GM23338 (cell line): Measurements from ENCODE around the gene DLST. TPM values are rescaled to one million over a fixed set of nuclear protein-coding genes. Genes with fewer than 3 reads are reported as not detected.

ENCODE experiments used
- ATAC-seq: fragments of 200-7000 bp; cut with Tn5 transposase; 3 replicates; pipeline ENCODE4 v1.9.1; 2020
- DNase-seq: peaks from one replicate; pipeline ENCODE4 v3.0.0-alpha.2; 2015; ENCODE audit warnings: low spot score
- H2AFZ ChIP-seq: fragments of 200-600 bp; sonication (generic); 2 replicates; pipeline ENCODE4 v1.8.0; 2016; ENCODE audit warnings: antibody characterized with exemption, mild to moderate bottlenecking, moderate library complexity
- H3F3A ChIP-seq: fragments of 200-600 bp; sonication (generic); replicated peaks from 2 replicates; pipeline ENCODE4 v1.8.0; 2017; ENCODE audit warnings: antibody characterized with exemption, mixed run types, low read depth
- H3K27ac ChIP-seq: fragments of 200-600 bp; sonication (generic); 2 replicates; pipeline ENCODE4 v1.6.1; 2016; ENCODE audit warnings: low read depth
- H3K27me3 ChIP-seq: fragments of 200-600 bp; sonication (generic); 2 replicates; pipeline ENCODE4 v1.8.0; 2016; ENCODE audit warnings: mild to moderate bottlenecking, mixed run types, moderate library complexity; ENCODE audit not compliant: insufficient read depth
- H3K36me3 ChIP-seq: fragments of 200-600 bp; sonication (generic); 2 replicates; pipeline ENCODE4 v1.8.0; 2016; ENCODE audit warnings: mild to moderate bottlenecking; ENCODE audit not compliant: insufficient read depth
- H3K4me1 ChIP-seq: fragments of 200-600 bp; sonication (generic); 2 replicates; pipeline ENCODE4 v1.8.0; 2016; ENCODE audit warnings: mild to moderate bottlenecking, moderate library complexity; ENCODE audit not compliant: insufficient read depth
- H3K4me2 ChIP-seq: fragments of 200-600 bp; sonication (generic); 2 replicates; pipeline ENCODE4 v1.7.1; 2017; ENCODE audit warnings: mixed run types
- H3K4me3 ChIP-seq: fragments of 200-600 bp; sonication (generic); 2 replicates; pipeline ENCODE4 v1.6.1; 2016; ENCODE audit warnings: mixed run types
- H3K79me2 ChIP-seq: fragments of 200-600 bp; sonication (generic); replicated peaks from 2 replicates; pipeline ENCODE4 v1.8.0; 2017; ENCODE audit warnings: mild to moderate bottlenecking; ENCODE audit not compliant: insufficient read depth
- H3K9me2 ChIP-seq: fragments of 200-600 bp; sonication (generic); 2 replicates; pipeline ENCODE4 v1.8.0; 2017; ENCODE audit not compliant: insufficient read depth
- H4K20me1 ChIP-seq: fragments of 200-600 bp; sonication (generic); replicated peaks from 2 replicates; pipeline ENCODE4 v1.8.0; 2017; ENCODE audit warnings: mild to moderate bottlenecking; ENCODE audit not compliant: insufficient read depth
- H3K27ac Mint-ChIP-seq: 2 replicates; pipeline ENCODE4 v1.8.0; 2020; ENCODE audit warnings: inconsistent platforms, mild to moderate bottlenecking, moderate library complexity, mixed read lengths
- H3K27me3 Mint-ChIP-seq: 3 replicates; pipeline ENCODE4 v1.8.0; 2022; ENCODE audit warnings: low read depth, mild to moderate bottlenecking, moderate library complexity, mixed read lengths, inconsistent platforms; ENCODE audit not compliant: insufficient read depth, poor library complexity
- H3K36me3 Mint-ChIP-seq: 3 replicates; pipeline ENCODE4 v1.8.0; 2021; ENCODE audit warnings: low read depth, mild to moderate bottlenecking, inconsistent platforms, moderate library complexity, mixed read lengths
- H3K4me1 Mint-ChIP-seq: 3 replicates; pipeline ENCODE4 v1.8.0; 2020; ENCODE audit warnings: mild to moderate bottlenecking, inconsistent platforms, mixed read lengths
- H3K4me3 Mint-ChIP-seq: 3 replicates; pipeline ENCODE4 v1.8.0; 2021; ENCODE audit warnings: moderate library complexity, mild to moderate bottlenecking, inconsistent platforms, mixed read lengths
- H3K9me3 Mint-ChIP-seq: 3 replicates; pipeline ENCODE4 v1.8.0; 2020; ENCODE audit warnings: moderate library complexity, mild to moderate bottlenecking, inconsistent platforms, mixed read lengths
- CREB1 ChIP-seq: fragments of 250-450 bp; sonication (Bioruptor Pico); IDR thresholded peaks from 2 replicates; pipeline ENCODE4 v1.5.0; 2020; ENCODE audit warnings: low read depth, mild to moderate bottlenecking, moderate library complexity
- EZH2 ChIP-seq: fragments of 200-600 bp; sonication (generic); IDR thresholded peaks from one replicate; pipeline ENCODE4 v1.8.0; 2017; ENCODE audit warnings: antibody characterized with exemption, mild to moderate bottlenecking, low read depth; ENCODE audit not compliant: unreplicated experiment
- EZH2phosphoT487 ChIP-seq: fragments of 200-600 bp; sonication (generic); IDR thresholded peaks from one replicate; pipeline ENCODE4 v1.8.1; 2018; ENCODE audit warnings: antibody characterized with exemption; ENCODE audit not compliant: unreplicated experiment
- JUNB ChIP-seq: IDR thresholded peaks from one replicate; pipeline ENCODE4 v1.6.1; 2016; ENCODE audit warnings: antibody characterized with exemption; ENCODE audit not compliant: unreplicated experiment
- NANOG ChIP-seq: IDR thresholded peaks from 2 replicates; pipeline ENCODE4 v1.6.1; 2016; ENCODE audit warnings: antibody characterized with exemption, borderline replicate concordance
- ZNF331 ChIP-seq: fragments of 250-450 bp; sonication (Bioruptor Pico); IDR thresholded peaks from 2 replicates; pipeline ENCODE4 v1.5.0; 2020; ENCODE audit warnings: low read depth, mild to moderate bottlenecking, moderate library complexity
- polyA plus RNA-seq: library from polyadenylated mRNA; unstranded; fragments of >200 nt; fragmentation: Nextera tagmentation; extraction: Ambion mirVana; gene quantifications from 2 replicates; pipeline ENCODE4 v1.2.1, GENCODE V29; 2016
- total RNA-seq: library from RNA; depleted of rRNA; stranded (reverse); fragments of >200 nt; shearing (Covaris generic); gene quantifications from 2 replicates; pipeline ENCODE4 v1.2.3, GENCODE V29; 2014
- TF ChIP-seq, protein P1 (sequence below): fragments of 250-450 bp; sonication (Bioruptor Pico); IDR thresholded peaks from 2 replicates; pipeline ENCODE4 v1.5.0; 2020; ENCODE audit warnings: mild to moderate bottlenecking, moderate library complexity
- TF ChIP-seq, protein P2 (sequence below): IDR thresholded peaks from one replicate; pipeline ENCODE4 v1.6.1; 2018; ENCODE audit warnings: antibody characterized with exemption; ENCODE audit not compliant: unreplicated experiment
- TF ChIP-seq, protein P3 (sequence below): IDR thresholded peaks from 2 replicates; pipeline ENCODE4 v1.6.1; 2016; ENCODE audit warnings: antibody characterized with exemption

DLST gene
- total and polyA plus RNA-seq, 2 experiments from 2014 or later, result 11.2 to 106 TPM

DNA sequence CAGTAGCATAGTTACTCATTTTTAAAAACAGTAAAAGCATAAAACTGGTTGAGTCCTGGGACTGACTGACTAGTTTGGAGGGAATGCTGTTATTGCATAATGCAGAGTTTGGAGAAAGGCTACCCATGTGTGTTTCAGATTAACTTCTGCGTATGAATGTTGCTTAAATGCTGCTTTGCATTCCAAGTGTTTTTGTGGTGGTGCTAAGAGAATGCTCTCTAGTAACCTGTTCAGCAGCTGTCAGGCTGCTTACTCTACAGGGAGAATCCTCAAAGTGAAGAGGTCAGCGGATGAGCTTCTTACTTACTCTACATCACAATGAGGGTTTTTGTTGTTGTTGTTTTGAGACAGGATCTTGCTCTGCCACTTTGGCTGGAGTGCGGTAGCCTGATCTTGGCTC is 4.3 kb downstream of the DLST start:
- Mint-ChIP-seq H3K27ac (peak overlapping the region; percentile 96), H3K27me3 (peaks cover 10% of the 10 kb centered on the region), H3K4me3 (peak overlapping the region; percentile 42), H3K36me3 (peaks cover 33% of the 10 kb centered on the region), H3K4me1 (peaks cover 65% of the 10 kb centered on the region), H3K9me3 (no peaks in the 10 kb centered on the region)
- H3K79me2 ChIP-seq, result peaks cover 71% of the 10 kb centered on the region
- TF ChIP-seq NANOG, result peak; percentile 35; the same call in 1 of the 2 replicates
- TF ChIP-seq EZH2, result no peak
- H3K4me1 ChIP-seq, result peaks cover 58% of the 10 kb centered on the region
- H3K4me2 ChIP-seq, result peak overlapping the region; percentile 98
- H2AFZ ChIP-seq, result no peak overlapping the region
- ATAC-seq (peak; percentile 75), DNase-seq (peak; percentile 95)
- H3K9me2 ChIP-seq, result no peaks in the 10 kb centered on the region
- H3F3A ChIP-seq, result no peaks in the 10 kb centered on the region
- peaks cover 47% of the 10 kb centered on the region for H4K20me1 ChIP-seq
- H3K4me3 ChIP-seq, result peak overlapping the region; percentile 5
- H3K36me3 ChIP-seq, result peaks cover 5% of the 10 kb centered on the region; the same call in 1 of the 2 replicates
- peak overlapping the region; percentile 89 for H3K27ac ChIP-seq
- H3K27me3 ChIP-seq, result no peaks in the 10 kb centered on the region

DNA sequence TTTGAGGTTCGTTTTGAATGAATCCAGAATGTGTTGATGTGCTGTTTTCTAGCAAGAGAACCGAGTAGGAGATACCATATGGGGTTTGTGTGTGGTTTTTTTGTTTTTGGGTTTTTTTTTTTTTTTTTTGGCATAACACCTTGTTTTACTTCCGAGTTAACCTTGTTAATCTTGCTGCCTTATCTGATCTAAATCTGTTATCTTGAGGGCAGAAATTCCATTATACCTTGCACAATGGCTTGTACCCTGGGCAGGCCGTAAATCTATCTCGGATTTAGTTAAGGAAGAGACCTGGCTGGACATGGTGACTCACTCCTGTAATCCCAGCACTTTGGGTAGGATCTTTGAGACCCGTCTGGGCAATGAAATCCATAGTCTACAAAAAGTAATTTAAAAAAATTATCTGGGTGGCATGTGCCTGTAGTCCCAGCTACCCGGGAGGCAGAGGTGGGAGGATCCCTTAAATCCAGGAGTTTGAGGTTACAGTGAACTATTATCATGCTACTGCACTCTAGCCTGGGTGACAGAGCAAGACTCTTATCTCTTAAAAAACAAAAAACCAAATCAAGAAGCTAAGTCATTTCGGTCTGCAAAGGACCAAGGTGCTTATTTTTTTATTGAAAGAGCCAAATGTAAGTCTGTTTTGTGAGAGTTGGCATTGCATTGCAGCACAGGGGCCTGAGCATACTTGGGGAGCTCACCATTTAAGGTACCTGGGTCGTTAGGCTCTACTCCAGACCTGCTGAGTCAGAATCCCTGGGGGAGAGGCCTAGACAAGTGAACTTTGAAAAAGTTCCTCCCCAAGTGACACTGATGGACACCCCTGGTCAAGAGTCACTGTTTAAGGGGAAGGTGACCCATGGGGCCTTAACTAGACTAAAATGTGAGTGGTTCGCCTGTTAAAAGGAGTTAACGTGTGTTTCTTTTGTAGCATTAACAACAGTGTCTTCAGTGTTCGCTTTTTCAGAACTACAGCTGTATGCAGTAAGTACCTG is 6.7 kb downstream of the DLST start:
- 0 out of 3 replicates have a peak overlapping the region, but pooled peaks have one; percentile 21 for H3K4me3 Mint-ChIP-seq
- Histone ChIP-seq H3K4me2 (0 out of 2 replicates have a peak overlapping the region, but pooled peaks have one; percentile 2), H3K4me3 (no peak overlapping the region), H3K79me2 (peaks cover 54% of the 10 kb centered on the region), H3K9me2 (no peaks in the 10 kb centered on the region), H4K20me1 (peaks cover 44% of the 10 kb centered on the region), H2AFZ (no peak overlapping the region), H3K27me3 (no peaks in the 10 kb centered on the region), H3K4me1 (peaks cover 46% of the 10 kb centered on the region), H3K36me3 (peaks cover 28% of the 10 kb centered on the region), H3F3A (no peaks in the 10 kb centered on the region), H3K27ac (peak overlapping the region; percentile 45)
- DNase-seq (no peak), ATAC-seq (no peak)
- peaks cover 4% of the 10 kb centered on the region for H3K27me3 Mint-ChIP-seq
- peaks cover 54% of the 10 kb centered on the region for H3K36me3 Mint-ChIP-seq
- no peaks in the 10 kb centered on the region for H3K9me3 Mint-ChIP-seq
- peaks cover 50% of the 10 kb centered on the region for H3K4me1 Mint-ChIP-seq
- H3K27ac Mint-ChIP-seq, result peak overlapping the region; percentile 86
- TF ChIP-seq, protein P1, sequence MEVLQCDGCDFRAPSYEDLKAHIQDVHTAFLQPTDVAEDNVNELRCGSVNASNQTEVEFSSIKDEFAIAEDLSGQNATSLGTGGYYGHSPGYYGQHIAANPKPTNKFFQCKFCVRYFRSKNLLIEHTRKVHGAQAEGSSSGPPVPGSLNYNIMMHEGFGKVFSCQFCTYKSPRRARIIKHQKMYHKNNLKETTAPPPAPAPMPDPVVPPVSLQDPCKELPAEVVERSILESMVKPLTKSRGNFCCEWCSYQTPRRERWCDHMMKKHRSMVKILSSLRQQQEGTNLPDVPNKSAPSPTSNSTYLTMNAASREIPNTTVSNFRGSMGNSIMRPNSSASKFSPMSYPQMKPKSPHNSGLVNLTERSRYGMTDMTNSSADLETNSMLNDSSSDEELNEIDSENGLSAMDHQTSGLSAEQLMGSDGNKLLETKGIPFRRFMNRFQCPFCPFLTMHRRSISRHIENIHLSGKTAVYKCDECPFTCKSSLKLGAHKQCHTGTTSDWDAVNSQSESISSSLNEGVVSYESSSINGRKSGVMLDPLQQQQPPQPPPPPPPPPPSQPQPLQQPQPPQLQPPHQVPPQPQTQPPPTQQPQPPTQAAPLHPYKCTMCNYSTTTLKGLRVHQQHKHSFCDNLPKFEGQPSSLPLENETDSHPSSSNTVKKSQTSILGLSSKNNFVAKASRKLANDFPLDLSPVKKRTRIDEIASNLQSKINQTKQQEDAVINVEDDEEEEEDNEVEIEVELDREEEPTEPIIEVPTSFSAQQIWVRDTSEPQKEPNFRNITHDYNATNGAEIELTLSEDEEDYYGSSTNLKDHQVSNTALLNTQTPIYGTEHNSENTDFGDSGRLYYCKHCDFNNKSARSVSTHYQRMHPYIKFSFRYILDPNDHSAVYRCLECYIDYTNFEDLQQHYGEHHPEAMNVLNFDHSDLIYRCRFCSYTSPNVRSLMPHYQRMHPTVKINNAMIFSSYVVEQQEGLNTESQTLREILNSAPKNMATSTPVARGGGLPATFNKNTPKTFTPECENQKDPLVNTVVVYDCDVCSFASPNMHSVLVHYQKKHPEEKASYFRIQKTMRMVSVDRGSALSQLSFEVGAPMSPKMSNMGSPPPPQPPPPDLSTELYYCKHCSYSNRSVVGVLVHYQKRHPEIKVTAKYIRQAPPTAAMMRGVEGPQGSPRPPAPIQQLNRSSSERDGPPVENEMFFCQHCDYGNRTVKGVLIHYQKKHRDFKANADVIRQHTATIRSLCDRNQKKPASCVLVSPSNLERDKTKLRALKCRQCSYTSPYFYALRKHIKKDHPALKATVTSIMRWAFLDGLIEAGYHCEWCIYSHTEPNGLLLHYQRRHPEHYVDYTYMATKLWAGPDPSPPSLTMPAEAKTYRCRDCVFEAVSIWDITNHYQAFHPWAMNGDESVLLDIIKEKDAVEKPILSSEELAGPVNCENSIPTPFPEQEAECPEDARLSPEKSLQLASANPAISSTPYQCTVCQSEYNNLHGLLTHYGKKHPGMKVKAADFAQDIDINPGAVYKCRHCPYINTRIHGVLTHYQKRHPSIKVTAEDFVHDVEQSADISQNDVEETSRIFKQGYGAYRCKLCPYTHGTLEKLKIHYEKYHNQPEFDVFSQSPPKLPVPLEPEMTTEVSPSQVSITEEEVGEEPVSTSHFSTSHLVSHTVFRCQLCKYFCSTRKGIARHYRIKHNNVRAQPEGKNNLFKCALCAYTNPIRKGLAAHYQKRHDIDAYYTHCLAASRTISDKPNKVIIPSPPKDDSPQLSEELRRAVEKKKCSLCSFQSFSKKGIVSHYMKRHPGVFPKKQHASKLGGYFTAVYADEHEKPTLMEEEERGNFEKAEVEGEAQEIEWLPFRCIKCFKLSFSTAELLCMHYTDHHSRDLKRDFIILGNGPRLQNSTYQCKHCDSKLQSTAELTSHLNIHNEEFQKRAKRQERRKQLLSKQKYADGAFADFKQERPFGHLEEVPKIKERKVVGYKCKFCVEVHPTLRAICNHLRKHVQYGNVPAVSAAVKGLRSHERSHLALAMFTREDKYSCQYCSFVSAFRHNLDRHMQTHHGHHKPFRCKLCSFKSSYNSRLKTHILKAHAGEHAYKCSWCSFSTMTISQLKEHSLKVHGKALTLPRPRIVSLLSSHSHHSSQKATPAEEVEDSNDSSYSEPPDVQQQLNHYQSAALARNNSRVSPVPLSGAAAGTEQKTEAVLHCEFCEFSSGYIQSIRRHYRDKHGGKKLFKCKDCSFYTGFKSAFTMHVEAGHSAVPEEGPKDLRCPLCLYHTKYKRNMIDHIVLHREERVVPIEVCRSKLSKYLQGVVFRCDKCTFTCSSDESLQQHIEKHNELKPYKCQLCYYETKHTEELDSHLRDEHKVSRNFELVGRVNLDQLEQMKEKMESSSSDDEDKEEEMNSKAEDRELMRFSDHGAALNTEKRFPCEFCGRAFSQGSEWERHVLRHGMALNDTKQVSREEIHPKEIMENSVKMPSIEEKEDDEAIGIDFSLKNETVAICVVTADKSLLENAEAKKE, result no peak
- TF ChIP-seq ZNF331, result no peak
- TF ChIP-seq CREB1, result no peak
- TF ChIP-seq, protein P2, sequence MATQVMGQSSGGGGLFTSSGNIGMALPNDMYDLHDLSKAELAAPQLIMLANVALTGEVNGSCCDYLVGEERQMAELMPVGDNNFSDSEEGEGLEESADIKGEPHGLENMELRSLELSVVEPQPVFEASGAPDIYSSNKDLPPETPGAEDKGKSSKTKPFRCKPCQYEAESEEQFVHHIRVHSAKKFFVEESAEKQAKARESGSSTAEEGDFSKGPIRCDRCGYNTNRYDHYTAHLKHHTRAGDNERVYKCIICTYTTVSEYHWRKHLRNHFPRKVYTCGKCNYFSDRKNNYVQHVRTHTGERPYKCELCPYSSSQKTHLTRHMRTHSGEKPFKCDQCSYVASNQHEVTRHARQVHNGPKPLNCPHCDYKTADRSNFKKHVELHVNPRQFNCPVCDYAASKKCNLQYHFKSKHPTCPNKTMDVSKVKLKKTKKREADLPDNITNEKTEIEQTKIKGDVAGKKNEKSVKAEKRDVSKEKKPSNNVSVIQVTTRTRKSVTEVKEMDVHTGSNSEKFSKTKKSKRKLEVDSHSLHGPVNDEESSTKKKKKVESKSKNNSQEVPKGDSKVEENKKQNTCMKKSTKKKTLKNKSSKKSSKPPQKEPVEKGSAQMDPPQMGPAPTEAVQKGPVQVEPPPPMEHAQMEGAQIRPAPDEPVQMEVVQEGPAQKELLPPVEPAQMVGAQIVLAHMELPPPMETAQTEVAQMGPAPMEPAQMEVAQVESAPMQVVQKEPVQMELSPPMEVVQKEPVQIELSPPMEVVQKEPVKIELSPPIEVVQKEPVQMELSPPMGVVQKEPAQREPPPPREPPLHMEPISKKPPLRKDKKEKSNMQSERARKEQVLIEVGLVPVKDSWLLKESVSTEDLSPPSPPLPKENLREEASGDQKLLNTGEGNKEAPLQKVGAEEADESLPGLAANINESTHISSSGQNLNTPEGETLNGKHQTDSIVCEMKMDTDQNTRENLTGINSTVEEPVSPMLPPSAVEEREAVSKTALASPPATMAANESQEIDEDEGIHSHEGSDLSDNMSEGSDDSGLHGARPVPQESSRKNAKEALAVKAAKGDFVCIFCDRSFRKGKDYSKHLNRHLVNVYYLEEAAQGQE, result no peak
- TF ChIP-seq EZH2phosphoT487, result no peak
- no peak for TF ChIP-seq JUNB
- TF ChIP-seq, protein P3, sequence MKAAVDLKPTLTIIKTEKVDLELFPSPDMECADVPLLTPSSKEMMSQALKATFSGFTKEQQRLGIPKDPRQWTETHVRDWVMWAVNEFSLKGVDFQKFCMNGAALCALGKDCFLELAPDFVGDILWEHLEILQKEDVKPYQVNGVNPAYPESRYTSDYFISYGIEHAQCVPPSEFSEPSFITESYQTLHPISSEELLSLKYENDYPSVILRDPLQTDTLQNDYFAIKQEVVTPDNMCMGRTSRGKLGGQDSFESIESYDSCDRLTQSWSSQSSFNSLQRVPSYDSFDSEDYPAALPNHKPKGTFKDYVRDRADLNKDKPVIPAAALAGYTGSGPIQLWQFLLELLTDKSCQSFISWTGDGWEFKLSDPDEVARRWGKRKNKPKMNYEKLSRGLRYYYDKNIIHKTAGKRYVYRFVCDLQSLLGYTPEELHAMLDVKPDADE, result no peak
